Lower leg skin (tissue), 4 donors: ENCODE results near the gene SAFB2. TPM values are rescaled to one million over a fixed set of nuclear protein-coding genes. Genes with fewer than 3 reads are reported as not detected.

ENCODE experiments used
- DNase-seq, 2 donors: peaks; one replicate each; pipeline ENCODE4 v3.0.0-alpha.2; 2019; ENCODE audit warnings: low spot score in 2 of 2
- H3K4me3 ChIP-seq: fragments of 200-600 bp; sonication (generic); 2 replicates; pipeline ENCODE4 v1.5.1; 2017; ENCODE audit warnings: mild to moderate bottlenecking, low read depth; ENCODE audit not compliant: poor library complexity, severe bottlenecking
- POLR2A ChIP-seq, 2 donors: fragments of 450-650 bp; IDR thresholded peaks; one replicate each; pipeline ENCODE4 v1.6.1; 2016 to 2017; ENCODE audit warnings: antibody characterized with exemption in 2 of 2, mild to moderate bottlenecking in 1 of 2, moderate library complexity in 1 of 2
- WGBS, 2 donors: methylation state at CpG; one replicate each; pipeline ENCODE4 v1.1.5; 2018; 5-methylcytosine and 5-hydroxymethylcytosine counted together
- intact Hi-C: fragments of 100-400 bp; cut with DNase I; formaldehyde crosslinking; loops from one replicate; pipeline ENCODE4 v1.15.0; 2023; ENCODE audit warnings: low total_unique reads
- total RNA-seq, 4 donors: library from RNA; depleted of rRNA; stranded (reverse); fragments of >200 nt; gene quantifications; one replicate each; pipeline ENCODE4 v1.1.0, GENCODE V29; 2016
- TF ChIP-seq, protein P1 (sequence below), 3 donors: fragments of 450-650 bp; IDR thresholded peaks; one replicate each; pipeline ENCODE4 v1.5.1; 2016; ENCODE audit warnings: antibody characterized with exemption in 3 of 3, mild to moderate bottlenecking in 3 of 3, moderate library complexity in 2 of 3

SAFB2 gene
- total RNA-seq, result 10 to 100 TPM; 14.0 to 51.2 (median 28.7) TPM

DNA sequence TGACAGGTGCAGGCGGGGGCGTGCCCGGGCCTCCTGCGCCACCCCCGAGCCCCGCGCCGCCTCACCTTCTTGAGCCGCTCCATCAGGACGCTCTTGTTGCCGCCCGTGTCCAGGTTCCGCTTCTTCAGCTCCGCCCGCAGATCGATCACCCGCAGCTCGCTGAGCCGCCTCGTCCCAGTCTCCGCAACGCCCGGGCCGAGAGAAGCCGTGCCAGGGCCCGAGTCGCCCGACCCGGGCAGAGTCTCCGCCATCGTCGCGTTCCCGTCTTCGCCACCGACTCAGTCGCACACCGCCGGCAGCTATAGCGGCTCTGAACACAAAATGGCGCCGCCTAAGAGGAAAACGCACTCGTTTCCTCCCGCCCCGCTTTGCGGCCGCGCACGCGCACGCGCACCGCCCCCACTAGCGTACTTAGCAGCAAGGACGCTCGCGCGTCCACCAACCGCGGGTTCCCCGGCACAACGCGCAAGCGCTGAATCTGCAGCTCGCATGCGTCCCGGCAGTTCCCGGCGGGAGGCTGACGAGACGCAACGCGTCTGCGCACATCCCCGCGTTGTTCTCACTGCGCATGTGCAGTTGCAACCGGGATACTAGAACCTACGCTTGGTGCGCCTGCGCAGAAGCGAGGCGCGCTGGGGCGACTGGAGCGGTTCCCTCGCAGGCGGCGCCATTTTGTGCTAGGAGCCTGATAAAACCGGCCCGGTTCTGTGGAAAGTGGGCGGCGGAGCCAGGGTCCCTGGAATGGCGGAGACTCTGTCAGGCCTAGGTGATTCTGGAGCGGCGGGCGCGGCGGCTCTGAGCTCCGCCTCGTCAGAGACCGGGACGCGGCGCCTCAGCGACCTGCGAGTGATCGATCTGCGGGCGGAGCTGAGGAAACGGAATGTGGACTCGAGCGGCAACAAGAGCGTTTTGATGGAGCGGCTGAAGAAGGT, at the start of gene SAFB2, which contains the start of gene SAFB:
SAFB2 (minus strand) TSS at position 312 of the 932 bp plus-strand sequence; CDS start at position 251, 61 bp downstream.
SAFB (plus strand) TSS at position 619 of the 932 bp plus-strand sequence; CDS start at position 742, 123 bp downstream.
- peak within 1 kb of the TSS; percentile 95 for H3K4me3 ChIP-seq
- intact Hi-C loops, result no loop called here
- peak; percentile 99 to 100 for DNase-seq
- WGBS, 2 donors, result 0 to 2% methylated on average over 25 to 46 of the region's 116 CpGs
- peak in 1 of 2 donors; percentile 96 for TF ChIP-seq POLR2A (IDR thresholded peaks at IDR 0.05)
- TF ChIP-seq, protein P1, sequence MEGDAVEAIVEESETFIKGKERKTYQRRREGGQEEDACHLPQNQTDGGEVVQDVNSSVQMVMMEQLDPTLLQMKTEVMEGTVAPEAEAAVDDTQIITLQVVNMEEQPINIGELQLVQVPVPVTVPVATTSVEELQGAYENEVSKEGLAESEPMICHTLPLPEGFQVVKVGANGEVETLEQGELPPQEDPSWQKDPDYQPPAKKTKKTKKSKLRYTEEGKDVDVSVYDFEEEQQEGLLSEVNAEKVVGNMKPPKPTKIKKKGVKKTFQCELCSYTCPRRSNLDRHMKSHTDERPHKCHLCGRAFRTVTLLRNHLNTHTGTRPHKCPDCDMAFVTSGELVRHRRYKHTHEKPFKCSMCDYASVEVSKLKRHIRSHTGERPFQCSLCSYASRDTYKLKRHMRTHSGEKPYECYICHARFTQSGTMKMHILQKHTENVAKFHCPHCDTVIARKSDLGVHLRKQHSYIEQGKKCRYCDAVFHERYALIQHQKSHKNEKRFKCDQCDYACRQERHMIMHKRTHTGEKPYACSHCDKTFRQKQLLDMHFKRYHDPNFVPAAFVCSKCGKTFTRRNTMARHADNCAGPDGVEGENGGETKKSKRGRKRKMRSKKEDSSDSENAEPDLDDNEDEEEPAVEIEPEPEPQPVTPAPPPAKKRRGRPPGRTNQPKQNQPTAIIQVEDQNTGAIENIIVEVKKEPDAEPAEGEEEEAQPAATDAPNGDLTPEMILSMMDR (IDR thresholded peaks at IDR 0.05), result no peak

DNA sequence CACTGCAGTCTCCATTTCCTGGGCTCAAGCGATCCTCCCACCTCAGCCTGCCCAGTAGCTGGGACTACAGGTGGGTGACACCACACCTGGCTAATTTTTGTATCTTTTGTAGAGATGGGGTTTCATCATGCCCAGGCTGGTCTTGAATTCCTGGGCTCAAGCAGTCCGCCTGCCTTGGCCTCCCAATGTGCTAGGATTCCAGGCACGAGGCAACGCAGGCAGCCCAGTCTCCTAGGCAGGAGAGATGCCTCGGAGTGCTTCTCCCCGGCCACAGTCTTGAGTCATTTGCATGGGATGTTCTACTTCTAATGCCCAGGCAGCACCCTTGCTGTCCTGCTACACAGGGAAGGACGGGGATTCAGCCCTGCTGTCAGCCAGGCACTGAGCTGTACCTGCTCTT, 49.0 kb upstream of the SAFB2 start:
- H3K4me3 ChIP-seq, result no peak overlapping the region
- intact Hi-C loops, result no loop called here
- DNase-seq, result no peak
- no peak for TF ChIP-seq POLR2A (IDR thresholded peaks at IDR 0.05)
- TF ChIP-seq, protein P1 (IDR thresholded peaks at IDR 0.05), result no peak
- WGBS, 2 donors, result 80 to 83% methylated on average over 6 to 7 of the region's 7 CpGs

DNA sequence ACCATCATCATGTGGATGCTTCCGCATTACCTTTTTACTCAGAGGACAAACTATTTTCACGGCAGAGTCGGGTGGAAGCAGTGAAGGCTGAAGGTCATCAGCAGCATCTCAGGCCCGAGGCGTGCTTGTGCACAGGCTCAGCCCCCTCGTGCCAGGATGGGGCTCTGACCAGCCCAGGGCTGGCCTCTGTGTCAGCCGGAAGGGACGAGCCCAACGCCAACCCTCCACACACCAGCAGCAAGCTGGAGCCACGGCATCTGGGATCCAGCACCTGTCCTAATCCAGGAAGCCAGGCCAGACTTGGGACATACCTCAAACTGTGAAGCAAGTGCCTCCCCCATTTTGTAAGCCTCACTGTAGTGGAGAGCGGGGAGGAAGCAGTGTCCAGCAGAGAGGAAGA, 46.6 kb upstream of the SAFB2 start:
- no peak for DNase-seq
- intact Hi-C loops, result loop anchor here (10.0 kb wide), 1 partner anchor 54 kb away; no protein-coding TSS in a partner anchor
- TF ChIP-seq POLR2A (IDR thresholded peaks at IDR 0.05), result no peak
- TF ChIP-seq, protein P1 (IDR thresholded peaks at IDR 0.05), result no peak
- 84 to 87% methylated on average over 11 of the region's 11 CpGs for WGBS, 2 donors
- no peak overlapping the region for H3K4me3 ChIP-seq

DNA sequence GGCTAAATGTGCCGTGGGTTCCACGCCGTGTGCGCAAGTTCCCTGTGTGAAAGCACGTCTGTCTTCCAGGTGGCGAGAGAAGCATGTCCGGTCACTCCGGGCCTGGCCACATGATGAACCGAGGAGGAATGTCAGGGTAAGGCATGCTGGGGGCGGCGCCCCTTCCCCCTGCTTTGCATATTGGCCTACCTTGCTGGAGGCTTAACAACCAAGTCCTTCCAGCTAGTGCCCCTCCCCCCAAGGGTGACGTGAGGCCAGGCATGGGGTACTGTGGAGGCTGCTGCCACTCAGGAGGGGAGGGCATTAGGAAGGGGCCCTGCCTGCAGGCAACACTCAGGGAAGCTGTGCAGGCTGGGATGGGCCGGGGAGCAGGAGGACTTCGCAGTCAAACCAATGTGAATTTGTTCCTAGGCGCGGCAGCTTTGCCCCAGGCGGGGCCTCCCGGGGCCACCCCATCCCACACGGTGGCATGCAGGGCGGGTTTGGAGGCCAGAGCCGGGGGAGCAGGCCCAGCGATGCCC, 45.2 kb upstream of the SAFB2 start:
- DNase-seq, result no peak
- no peak overlapping the region for H3K4me3 ChIP-seq
- TF ChIP-seq, protein P1 (IDR thresholded peaks at IDR 0.05), result no peak
- TF ChIP-seq POLR2A (IDR thresholded peaks at IDR 0.05), result no peak
- WGBS, 2 donors, result 77 to 82% methylated on average over 22 of the region's 22 CpGs
- intact Hi-C loops, result loop anchor here (10.0 kb wide), 1 partner anchor 53 kb away; no protein-coding TSS in a partner anchor

DNA sequence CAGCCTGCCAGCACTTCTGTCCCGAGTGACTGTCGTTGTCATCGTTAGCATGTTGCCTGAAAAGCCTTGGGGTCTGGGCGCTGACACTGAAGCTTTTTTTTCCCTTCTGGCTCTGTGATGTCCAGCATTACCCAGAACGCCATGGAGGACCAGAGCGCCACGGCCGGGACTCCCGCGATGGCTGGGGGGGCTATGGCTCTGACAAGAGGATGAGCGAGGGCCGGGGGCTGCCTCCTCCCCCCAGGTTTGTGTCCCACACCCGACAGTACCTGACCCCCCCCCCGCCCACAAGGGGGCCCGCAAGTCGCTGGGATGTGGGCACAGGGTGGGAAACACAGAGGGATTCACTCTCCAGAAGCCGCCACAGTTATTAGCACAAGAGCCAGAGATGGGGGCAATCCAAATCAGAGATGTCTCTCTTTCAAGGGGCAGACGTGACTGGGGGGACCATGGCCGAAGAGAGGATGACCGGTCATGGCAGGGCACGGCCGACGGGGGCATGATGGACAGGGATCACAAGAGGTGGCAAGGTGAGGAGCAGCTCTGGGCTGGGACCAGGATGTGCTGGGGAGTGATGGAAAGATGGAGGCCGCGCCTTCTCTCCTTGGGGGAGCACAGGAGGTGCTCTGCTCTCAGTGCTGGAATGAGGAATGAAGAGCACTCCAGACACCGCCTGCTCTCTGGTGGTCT, 44.5 kb upstream of the SAFB2 start:
- intact Hi-C loops, result loop anchor here (10.0 kb wide), 1 partner anchor 52 kb away; no protein-coding TSS in a partner anchor
- DNase-seq, result no peak
- no peak for TF ChIP-seq POLR2A (IDR thresholded peaks at IDR 0.05)
- TF ChIP-seq, protein P1 (IDR thresholded peaks at IDR 0.05), result no peak
- WGBS, 2 donors, result 88 to 92% methylated on average over 22 to 25 of the region's 26 CpGs
- H3K4me3 ChIP-seq, result no peak overlapping the region
